Spinal cord (tissue), 10 donors: Measurements from ENCODE around the gene KRTAP5-9. TPM values are rescaled to one million over a fixed set of nuclear protein-coding genes. Genes with fewer than 3 reads are reported as not detected.

ENCODE experiments used
- DNase-seq, 6 donors: peaks; one replicate each; pipeline versions ENCODE4 v3.0.0 to v3.0.0-alpha.2; 2013 to 2015; ENCODE audit warnings: low spot score in 6 of 6, low read depth in 4 of 6
- H3K27ac ChIP-seq: one replicate; pipeline ENCODE4 v1.5.1; 2013; ENCODE audit warnings: low read depth, low read length, control low read depth
- H3K27me3 ChIP-seq: one replicate; pipeline ENCODE4 v1.6.1; 2013; ENCODE audit warnings: low read length; ENCODE audit not compliant: control insufficient read depth, insufficient read depth
- H3K36me3 ChIP-seq: one replicate; pipeline ENCODE4 v1.6.1; 2013; ENCODE audit warnings: low read length; ENCODE audit not compliant: control insufficient read depth, insufficient read depth
- H3K4me1 ChIP-seq: one replicate; pipeline ENCODE4 v1.6.1; 2013; ENCODE audit warnings: low read length; ENCODE audit not compliant: control insufficient read depth, insufficient read depth
- H3K4me3 ChIP-seq: one replicate; pipeline ENCODE4 v1.5.1; 2013; ENCODE audit warnings: low read depth, low read length, control low read depth
- H3K9me3 ChIP-seq: one replicate; pipeline ENCODE4 v1.6.1; 2013; ENCODE audit warnings: low read length; ENCODE audit not compliant: control insufficient read depth, insufficient read depth
- WGBS: methylation state at CpG from one replicate; pipeline ENCODE4 v1.1.5; 2013; ENCODE audit warnings: missing lambda C conversion rate; ENCODE audit not compliant: insufficient coverage; 5-methylcytosine and 5-hydroxymethylcytosine counted together
- long read RNA-seq, 4 donors: transcript quantifications; one replicate each; lab custom pipeline, GENCODE V29; 2026
- polyA plus RNA-seq, 2 donors: library from polyadenylated mRNA; unstranded; fragments of 120-200 nt; gene quantifications; one replicate each; pipeline ENCODE4 v1.2.1, GENCODE V29; 2013; ENCODE audit not compliant: insufficient read length in 2 of 2
- total RNA-seq, 2 donors: library from RNA; depleted of rRNA in 1 of 2; stranded (reverse); fragments of 120-200 nt in 1 of 2; fragments of >200 nt in 1 of 2; gene quantifications; one replicate each; pipeline versions ENCODE4 v1.2.3 to v1.2.4, GENCODE V29; 2013 to 2014
- donor health status: healthy.

Gene KRTAP5-9
- total RNA-seq (not detected), polyA plus RNA-seq (under 1 TPM; 0.38 to 0.71 TPM)
- long read RNA-seq, donor 1, partial matches to known transcripts = 0 of 2 reads
- long read RNA-seq, donor 1, other reads (novel, unspliced or antisense) = 0 of 2 reads
- long read RNA-seq, donor 2 = 0 reads
- long read RNA-seq, donor 3 = 0 reads
- long read RNA-seq, donor 4 = 0 reads

- H3K27me3 ChIP-seq = no peaks in the 10 kb centered on the region
- no peaks in the 10 kb centered on the region for H3K36me3 ChIP-seq
- no peak for DNase-seq
- H3K4me1 ChIP-seq = peaks cover 7% of the 10 kb centered on the region
- H3K9me3 ChIP-seq = peaks cover 2% of the 10 kb centered on the region
- no peak within 1 kb of the TSS for H3K27ac ChIP-seq
- 82% methylated on average over 2 of the region's 5 CpGs for WGBS
- H3K4me3 ChIP-seq = no peak within 1 kb of the TSS
Observed at GRCh38 chr11:71548120-71548519, at the start of gene KRTAP5-9. TSS of gene KRTAP5-9 (plus strand) at chr11:71548420. CDS start at chr11:71548658, 238 bp downstream.

GRCh38 chr11:71499125-71499524 lies 49.1 kb upstream of the KRTAP5-9 start:
- Histone ChIP-seq H3K4me3 (no peak overlapping the region), H3K27me3 (no peaks in the 10 kb centered on the region), H3K36me3 (peaks cover 68% of the 10 kb centered on the region), H3K4me1 (peaks cover 4% of the 10 kb centered on the region), H3K9me3 (no peaks in the 10 kb centered on the region), H3K27ac (no peak overlapping the region)
- DNase-seq = peak in 2 of 6 donors; percentile 15 to 26
- WGBS = 80% methylated on average over 10 of the region's 13 CpGs

GRCh38 chr11:71499546-71499945 lies 48.7 kb upstream of the KRTAP5-9 start:
- no peak overlapping the region for H3K27ac ChIP-seq
- H3K4me3 ChIP-seq = no peak overlapping the region
- peaks cover 69% of the 10 kb centered on the region for H3K36me3 ChIP-seq
- H3K4me1 ChIP-seq = peaks cover 9% of the 10 kb centered on the region
- H3K9me3 ChIP-seq = no peaks in the 10 kb centered on the region
- 66% methylated on average over 4 of the region's 6 CpGs for WGBS
- H3K27me3 ChIP-seq = no peaks in the 10 kb centered on the region
- no peak for DNase-seq

GRCh38 chr11:71500601-71501021 lies 47.6 kb upstream of the KRTAP5-9 start:
- H3K36me3 ChIP-seq = peaks cover 60% of the 10 kb centered on the region
- H3K27me3 ChIP-seq = no peaks in the 10 kb centered on the region
- no peak for DNase-seq
- peaks cover 10% of the 10 kb centered on the region for H3K4me1 ChIP-seq
- no peak overlapping the region for H3K4me3 ChIP-seq
- 57% methylated on average over 6 of the region's 6 CpGs for whole genome bisulfite sequencing
- H3K27ac ChIP-seq = no peak overlapping the region
- H3K9me3 ChIP-seq = no peaks in the 10 kb centered on the region

GRCh38 chr11:71501071-71501985 lies 46.9 kb upstream of the KRTAP5-9 start:
- Histone ChIP-seq H3K27me3 (no peaks in the 10 kb centered on the region), H3K27ac (no peak overlapping the region), H3K9me3 (no peaks in the 10 kb centered on the region), H3K4me3 (no peak overlapping the region), H3K4me1 (peaks cover 10% of the 10 kb centered on the region), H3K36me3 (peaks cover 58% of the 10 kb centered on the region)
- 91% methylated on average over 24 of the region's 30 CpGs for WGBS
- DNase-seq = peak in 1 of 6 donors; percentile 41

GRCh38 chr11:71502026-71502425 lies 46.2 kb upstream of the KRTAP5-9 start:
- Histone ChIP-seq H3K27ac (no peak overlapping the region), H3K4me1 (peaks cover 10% of the 10 kb centered on the region), H3K4me3 (no peak overlapping the region), H3K9me3 (no peaks in the 10 kb centered on the region), H3K36me3 (peaks cover 51% of the 10 kb centered on the region), H3K27me3 (no peaks in the 10 kb centered on the region)
- 93% methylated on average over 5 of the region's 10 CpGs for WGBS
- no peak for DNase-seq

- H3K4me3 ChIP-seq = no peak overlapping the region
- H3K27ac ChIP-seq = no peak overlapping the region
- H3K36me3 ChIP-seq = peaks cover 45% of the 10 kb centered on the region
- DNase-seq = no peak
- no peaks in the 10 kb centered on the region for H3K9me3 ChIP-seq
- H3K27me3 ChIP-seq = no peaks in the 10 kb centered on the region
- peaks cover 10% of the 10 kb centered on the region for H3K4me1 ChIP-seq
- WGBS = 97% methylated on average over 13 of the region's 15 CpGs
Observed at GRCh38 chr11:71502871-71503435, 45.3 kb upstream of the KRTAP5-9 start.

GRCh38 chr11:71504531-71504930 lies 43.7 kb upstream of the KRTAP5-9 start:
- peaks cover 10% of the 10 kb centered on the region for H3K4me1 ChIP-seq
- H3K27ac ChIP-seq = no peak overlapping the region
- DNase-seq = peak in 2 of 6 donors; percentile 2 to 37
- 53% methylated on average over 10 of the region's 10 CpGs for WGBS
- H3K9me3 ChIP-seq = no peaks in the 10 kb centered on the region
- H3K36me3 ChIP-seq = peaks cover 34% of the 10 kb centered on the region
- H3K27me3 ChIP-seq = no peaks in the 10 kb centered on the region
- no peak overlapping the region for H3K4me3 ChIP-seq

GRCh38 chr11:71505001-71505400 lies 43.2 kb upstream of the KRTAP5-9 start:
- no CpG with 5 or more reads among the region's 2 CpGs for WGBS
- Histone ChIP-seq H3K4me1 (peaks cover 10% of the 10 kb centered on the region), H3K9me3 (no peaks in the 10 kb centered on the region), H3K36me3 (peaks cover 31% of the 10 kb centered on the region), H3K4me3 (no peak overlapping the region), H3K27me3 (no peaks in the 10 kb centered on the region), H3K27ac (no peak overlapping the region)
- peak in 1 of 6 donors; percentile 14 for DNase-seq
